HAP-1 (cell line): Measurements from ENCODE around the gene ATP10B.
"Not testable (repeated sequence)": the region's sequence is repeated elsewhere in the genome, so short reads cannot be mapped to it uniquely, and the experiment has no call there.

Source experiments
- DNase-seq, 2 experiments: peaks; one replicate each; pipeline ENCODE4 v3.0.0-alpha.2; 2016 to 2020; ENCODE audit warnings: low spot score in 2 of 2
- H3K27me3 ChIP-seq: fragments of 250-450 bp; sonication (Bioruptor Pico); 2 replicates; pipeline ENCODE4 v1.5.1; 2020; ENCODE audit warnings: low read depth, mild to moderate bottlenecking, moderate library complexity
- H3K36me3 ChIP-seq: fragments of 250-450 bp; sonication (Bioruptor Pico); replicated peaks from 2 replicates; pipeline ENCODE4 v1.5.1; 2020; ENCODE audit warnings: mild to moderate bottlenecking
- H3K4me1 ChIP-seq: fragments of 250-450 bp; sonication (Bioruptor Pico); 2 replicates; pipeline ENCODE4 v1.5.1; 2020; ENCODE audit warnings: mild to moderate bottlenecking
- H3K4me3 ChIP-seq: fragments of 250-450 bp; sonication (Bioruptor Pico); 2 replicates; pipeline ENCODE4 v1.5.1; 2020; ENCODE audit warnings: mild to moderate bottlenecking, moderate library complexity
- H3K9me3 ChIP-seq: fragments of 250-450 bp; sonication (Bioruptor Pico); 2 replicates; pipeline ENCODE4 v1.5.1; 2020; ENCODE audit warnings: mild to moderate bottlenecking, moderate library complexity
- in situ Hi-C: fragments of 300-500 bp; cut with MboI; formaldehyde crosslinking; loops from 3 replicates; pipeline ENCODE4 v1.14.3; 2020; ENCODE audit warnings: low sequenced_read_pairs, inconsistent platforms, mixed read lengths

The ATP10B gene

GRCh38 chr5:160837749-160838593 lies 14.0 kb downstream of the ATP10B start:
- Histone ChIP-seq H3K27me3 (no peaks in the 10 kb centered on the region), H3K9me3 (no peaks in the 10 kb centered on the region; the same call in 1 of the 2 replicates), H3K4me1 (no peaks in the 10 kb centered on the region), H3K4me3 (no peak overlapping the region), H3K36me3 (no peaks in the 10 kb centered on the region)
- in situ Hi-C loops: no loop called here
- DNase-seq: no peak

DNA sequence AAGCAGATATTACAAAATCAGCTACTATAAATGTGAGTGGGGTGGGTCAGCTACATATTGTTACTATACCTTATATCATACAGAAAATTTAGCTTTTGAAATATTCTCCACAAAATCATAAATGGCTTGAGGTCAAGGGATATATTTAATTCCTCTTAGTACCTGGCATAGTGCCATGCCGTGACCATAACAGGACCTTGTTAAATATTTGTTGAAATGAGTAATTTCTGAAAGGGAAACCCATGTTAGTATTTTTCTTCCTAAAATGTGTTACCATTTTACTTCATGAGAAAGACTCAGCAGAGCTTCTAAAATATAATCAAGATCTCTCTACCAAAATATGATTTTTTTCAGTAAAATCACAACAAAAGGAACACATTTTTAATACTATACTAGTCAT lies 14.8 kb downstream of the ATP10B start:
- no peak overlapping the region for H3K4me3 ChIP-seq
- H3K4me1 ChIP-seq: no peaks in the 10 kb centered on the region
- no peaks in the 10 kb centered on the region; the same call in 1 of the 2 replicates for H3K9me3 ChIP-seq
- DNase-seq: no peak
- in situ Hi-C loops: no loop called here
- H3K27me3 ChIP-seq: no peaks in the 10 kb centered on the region
- H3K36me3 ChIP-seq: no peaks in the 10 kb centered on the region

- in situ Hi-C loops: no loop called here
- H3K36me3 ChIP-seq: no peaks in the 10 kb centered on the region
- H3K4me3 ChIP-seq: no peak overlapping the region
- H3K9me3 ChIP-seq: no peaks in the 10 kb centered on the region; the same call in 1 of the 2 replicates
- no peak for DNase-seq
- H3K27me3 ChIP-seq: no peaks in the 10 kb centered on the region
- no peaks in the 10 kb centered on the region for H3K4me1 ChIP-seq
Measured at GRCh38 chr5:160835818-160836528, 16.0 kb downstream of the ATP10B start.

GRCh38 chr5:160835376-160835775 lies 16.6 kb downstream of the ATP10B start:
- Histone ChIP-seq H3K4me3 (no peak overlapping the region), H3K4me1 (no peaks in the 10 kb centered on the region), H3K36me3 (no peaks in the 10 kb centered on the region), H3K9me3 (no peaks in the 10 kb centered on the region; the same call in 1 of the 2 replicates), H3K27me3 (no peaks in the 10 kb centered on the region)
- in situ Hi-C loops: no loop called here
- no peak for DNase-seq

DNA sequence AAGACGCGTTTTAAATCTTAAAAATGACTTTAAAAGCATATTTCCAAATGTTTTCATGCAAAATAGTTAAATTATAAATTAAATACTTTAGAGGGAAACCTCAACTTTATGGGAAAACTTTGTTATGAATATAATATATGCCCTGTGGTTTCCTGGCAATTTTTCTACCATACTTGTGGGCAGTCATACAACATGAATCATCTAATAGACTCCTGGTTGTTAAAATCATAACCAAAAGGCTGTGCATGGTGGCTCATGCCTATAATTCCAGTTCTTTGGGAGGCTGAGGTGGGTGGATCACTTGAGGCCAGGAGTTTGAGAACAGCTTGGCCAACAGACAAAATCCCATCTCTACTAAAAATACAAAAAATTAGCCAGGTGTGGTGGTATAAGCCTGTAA lies 18.2 kb downstream of the ATP10B start:
- Histone ChIP-seq H3K4me1 (no peaks in the 10 kb centered on the region), H3K4me3 (no peak overlapping the region), H3K36me3 (no peaks in the 10 kb centered on the region), H3K9me3 (no peaks in the 10 kb centered on the region; the same call in 1 of the 2 replicates), H3K27me3 (no peaks in the 10 kb centered on the region)
- in situ Hi-C loops: no loop called here
- DNase-seq: no peak

GRCh38 chr5:160831801-160832200 lies 20.2 kb downstream of the ATP10B start:
- DNase-seq: no peak
- in situ Hi-C loops: no loop called here
- no peaks in the 10 kb centered on the region for H3K4me1 ChIP-seq

GRCh38 chr5:160824301-160825001 lies 27.6 kb downstream of the ATP10B start:
- Histone ChIP-seq H3K27me3 (no peaks in the 10 kb centered on the region), H3K9me3 (no peaks in the 10 kb centered on the region), H3K4me1 (no peaks in the 10 kb centered on the region), H3K4me3 (no peak overlapping the region), H3K36me3 (no peaks in the 10 kb centered on the region)
- in situ Hi-C loops: no loop called here
- no peak for DNase-seq

More at GRCh38 chr5:160831801-160832200, 20.2 kb downstream of the ATP10B start:
- Histone ChIP-seq H3K36me3 (no peaks in the 10 kb centered on the region), H3K9me3 (no peaks in the 10 kb centered on the region; the same call in 1 of the 2 replicates), H3K4me3 (no peak overlapping the region), H3K27me3 (no peaks in the 10 kb centered on the region)

GRCh38 chr5:160812996-160813395 lies 39.0 kb downstream of the ATP10B start:
- DNase-seq, in situ Hi-C loops, H3K4me3 ChIP-seq, H3K27me3 ChIP-seq, H3K4me1 ChIP-seq, H3K9me3 ChIP-seq, H3K36me3 ChIP-seq: not testable (repeated sequence)

- Histone ChIP-seq H3K4me3 (no peak overlapping the region), H3K36me3 (no peaks in the 10 kb centered on the region), H3K4me1 (no peaks in the 10 kb centered on the region), H3K27me3 (no peaks in the 10 kb centered on the region), H3K9me3 (no peaks in the 10 kb centered on the region)
- no peak for DNase-seq
- in situ Hi-C loops: no loop called here
Measured at GRCh38 chr5:160805376-160805775, 46.6 kb downstream of the ATP10B start.

GRCh38 chr5:160802592-160802991 lies 49.4 kb downstream of the ATP10B start:
- DNase-seq: no peak
- no peak overlapping the region for H3K4me3 ChIP-seq
- in situ Hi-C loops: no loop called here
- H3K9me3 ChIP-seq: no peaks in the 10 kb centered on the region
- H3K4me1 ChIP-seq: no peaks in the 10 kb centered on the region
- no peaks in the 10 kb centered on the region for H3K27me3 ChIP-seq
- H3K36me3 ChIP-seq: no peaks in the 10 kb centered on the region

DNA sequence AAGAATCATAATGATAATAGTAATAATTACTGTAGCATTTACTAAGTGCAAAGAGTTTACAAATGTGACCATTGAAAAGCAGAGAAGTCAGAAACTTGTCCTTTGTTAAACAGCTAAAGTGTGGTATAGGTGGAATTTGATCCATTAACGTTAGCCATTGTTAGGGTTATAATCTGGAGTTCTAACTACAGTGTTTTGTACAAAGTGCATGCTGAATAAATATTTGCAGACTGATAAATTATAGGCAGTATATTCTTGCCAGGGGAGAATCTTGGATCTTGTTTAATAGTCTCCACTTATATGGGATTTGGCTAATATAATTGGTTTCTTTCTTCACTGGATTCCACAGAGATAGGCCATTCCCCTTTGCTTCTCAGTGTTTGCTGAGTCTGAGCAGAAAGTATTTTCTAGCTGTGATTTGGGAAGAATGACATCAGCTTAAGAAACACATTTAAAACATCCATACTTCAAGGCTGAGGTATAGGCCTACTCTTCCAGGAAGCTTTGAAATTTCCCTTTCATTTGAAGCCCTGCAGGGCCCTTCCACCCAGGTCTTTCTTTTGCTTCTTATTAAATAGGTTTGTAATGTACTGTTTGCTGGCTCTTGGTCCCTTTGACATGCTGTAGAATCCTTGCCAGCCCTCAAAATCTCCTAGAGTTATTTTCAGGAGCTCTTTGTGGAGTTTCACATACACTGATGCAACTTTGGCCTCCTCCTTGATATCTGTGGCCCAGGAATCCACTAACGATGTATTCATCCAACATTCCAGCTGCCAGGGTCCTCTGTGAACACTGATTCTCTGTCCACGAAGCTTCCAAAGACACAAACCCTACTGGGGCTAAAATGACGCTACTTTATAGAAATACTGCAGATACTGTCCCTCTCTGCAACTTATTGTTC lies 51.4 kb downstream of the ATP10B start:
- Histone ChIP-seq H3K9me3 (no peaks in the 10 kb centered on the region), H3K36me3 (no peaks in the 10 kb centered on the region), H3K4me3 (no peak overlapping the region), H3K4me1 (no peaks in the 10 kb centered on the region), H3K27me3 (no peaks in the 10 kb centered on the region)
- no peak for DNase-seq
- in situ Hi-C loops: no loop called here

- Histone ChIP-seq H3K36me3 (no peaks in the 10 kb centered on the region), H3K27me3 (no peaks in the 10 kb centered on the region), H3K4me1 (no peaks in the 10 kb centered on the region), H3K9me3 (no peaks in the 10 kb centered on the region), H3K4me3 (no peak overlapping the region)
- no peak for DNase-seq
- in situ Hi-C loops: no loop called here
Measured at GRCh38 chr5:160799184-160799583, 52.8 kb downstream of the ATP10B start.

- no peaks in the 10 kb centered on the region for H3K36me3 ChIP-seq
- no peak overlapping the region for H3K4me3 ChIP-seq
- no peaks in the 10 kb centered on the region for H3K4me1 ChIP-seq
- H3K27me3 ChIP-seq: peaks cover 2% of the 10 kb centered on the region; the same call in 1 of the 2 replicates
- no peak for DNase-seq
- H3K9me3 ChIP-seq: no peaks in the 10 kb centered on the region
- in situ Hi-C loops: no loop called here
Measured at GRCh38 chr5:160797020-160797419, 55.0 kb downstream of the ATP10B start.
